ENCODE measurements around the gene S100A1. TPM values are rescaled to one million over a fixed set of nuclear protein-coding genes. Genes with fewer than 3 reads are reported as not detected.
A peak's percentile ranks its signal among the peaks of the same experiment; 100 is the strongest.
"Not testable (repeated sequence)": the region's sequence is repeated elsewhere in the genome, so short reads cannot be mapped to it uniquely, and the experiment has no call there.

S100A1 gene
- total RNA-seq, 1 experiment from 2014 or later, result not detected

GRCh38 chr1:153583976-153584375, 44.3 kb upstream of the S100A1 start:
- Mint-ChIP-seq H3K9me3 (ENCODE audit: unreplicated experiment) (no peaks in the 10 kb centered on the region), H3K4me1 (ENCODE audit: insufficient read depth, unreplicated experiment) (peaks cover 16% of the 10 kb centered on the region), H3K27ac (ENCODE audit: low read depth, unreplicated experiment) (no peak overlapping the region), H3K4me3 (ENCODE audit: unreplicated experiment) (no peak overlapping the region), H3K36me3 (ENCODE audit: insufficient read depth, unreplicated experiment) (peaks cover 4% of the 10 kb centered on the region), H3K27me3 (ENCODE audit: insufficient read depth, unreplicated experiment) (no peaks in the 10 kb centered on the region)
- ChIA-PET POLR2A (interaction anchor here (1.6 to 1.7 kb wide), 2 partner anchors 12 to 65 kb away, joined by 3 to 8 read pairs; no protein-coding TSS in a partner anchor), CTCF (interaction anchor here (1.3 to 1.8 kb wide), 3 partner anchors 12 to 230 kb away, joined by 4 to 8 read pairs (median 6); no protein-coding TSS in a partner anchor)
- TF ChIP-seq, protein P1, sequence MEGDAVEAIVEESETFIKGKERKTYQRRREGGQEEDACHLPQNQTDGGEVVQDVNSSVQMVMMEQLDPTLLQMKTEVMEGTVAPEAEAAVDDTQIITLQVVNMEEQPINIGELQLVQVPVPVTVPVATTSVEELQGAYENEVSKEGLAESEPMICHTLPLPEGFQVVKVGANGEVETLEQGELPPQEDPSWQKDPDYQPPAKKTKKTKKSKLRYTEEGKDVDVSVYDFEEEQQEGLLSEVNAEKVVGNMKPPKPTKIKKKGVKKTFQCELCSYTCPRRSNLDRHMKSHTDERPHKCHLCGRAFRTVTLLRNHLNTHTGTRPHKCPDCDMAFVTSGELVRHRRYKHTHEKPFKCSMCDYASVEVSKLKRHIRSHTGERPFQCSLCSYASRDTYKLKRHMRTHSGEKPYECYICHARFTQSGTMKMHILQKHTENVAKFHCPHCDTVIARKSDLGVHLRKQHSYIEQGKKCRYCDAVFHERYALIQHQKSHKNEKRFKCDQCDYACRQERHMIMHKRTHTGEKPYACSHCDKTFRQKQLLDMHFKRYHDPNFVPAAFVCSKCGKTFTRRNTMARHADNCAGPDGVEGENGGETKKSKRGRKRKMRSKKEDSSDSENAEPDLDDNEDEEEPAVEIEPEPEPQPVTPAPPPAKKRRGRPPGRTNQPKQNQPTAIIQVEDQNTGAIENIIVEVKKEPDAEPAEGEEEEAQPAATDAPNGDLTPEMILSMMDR (IDR thresholded peaks at IDR 0.05; ENCODE audit: unreplicated experiment), result no peak
- DNase-seq (ENCODE audit: unreplicated experiment), result no peak
- intact Hi-C loops (cut with micrococcal nuclease), result no loop called here
- no TSS peak for BruUV-seq (replicated peaks)

DNA sequence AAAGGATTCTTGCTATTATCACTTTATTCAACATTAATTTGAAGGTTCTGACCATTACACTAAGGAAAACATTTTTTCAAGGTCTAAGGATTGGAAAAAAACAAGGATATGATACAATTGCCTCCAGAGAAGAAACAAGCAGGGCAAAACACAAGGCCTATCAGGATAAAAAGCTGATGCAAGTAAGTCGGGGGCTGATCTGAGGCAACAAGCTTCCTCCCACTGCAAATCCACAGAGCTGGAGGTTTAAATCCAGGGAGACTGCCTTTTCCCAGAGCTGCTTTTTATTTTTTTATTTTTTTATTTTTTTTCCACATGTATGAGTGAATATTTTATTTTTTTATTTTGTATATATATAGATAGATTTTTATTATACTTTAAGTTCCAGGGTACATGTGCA, 43.2 kb upstream of the S100A1 start:
- DNase-seq (ENCODE audit: unreplicated experiment), result no peak
- ChIA-PET CTCF (interaction anchor here (0.6 to 2.4 kb wide), 6 partner anchors 8 to 231 kb away, joined by 3 to 19 read pairs (median 4); partner anchors contain the start of gene S100A9), POLR2A (interaction anchor here (1.1 to 3.3 kb wide), 5 partner anchors 11 to 64 kb away, joined by 3 to 20 read pairs (median 6); partner anchors contain the start of genes S100A14 and S100A16)
- no TSS peak for BruUV-seq (replicated peaks)
- intact Hi-C loops (cut with micrococcal nuclease), result no loop called here
- TF ChIP-seq, protein P1 (IDR thresholded peaks at IDR 0.05; ENCODE audit: unreplicated experiment), result no peak
- Mint-ChIP-seq H3K27me3 (ENCODE audit: insufficient read depth, unreplicated experiment) (no peaks in the 10 kb centered on the region), H3K36me3 (ENCODE audit: insufficient read depth, unreplicated experiment) (peaks cover 7% of the 10 kb centered on the region), H3K4me3 (ENCODE audit: unreplicated experiment) (no peak overlapping the region), H3K27ac (ENCODE audit: low read depth, unreplicated experiment) (no peak overlapping the region), H3K9me3 (ENCODE audit: unreplicated experiment) (no peaks in the 10 kb centered on the region), H3K4me1 (ENCODE audit: insufficient read depth, unreplicated experiment) (peaks cover 16% of the 10 kb centered on the region)

- POLR2A ChIA-PET, result interaction anchor here (0.9 to 3.3 kb wide), 5 partner anchors 8 to 26 kb away, joined by 3 to 20 read pairs (median 4); partner anchors contain the start of gene S100A16
- H3K9me3 Mint-ChIP-seq (ENCODE audit: unreplicated experiment), result no peaks in the 10 kb centered on the region
- intact Hi-C loops (cut with micrococcal nuclease), result no loop called here
- H3K27ac Mint-ChIP-seq (ENCODE audit: low read depth, unreplicated experiment), result peak overlapping the region; percentile 11
- BruUV-seq (replicated peaks), result no TSS peak
- no peak overlapping the region for H3K4me3 Mint-ChIP-seq (ENCODE audit: unreplicated experiment)
- H3K36me3 Mint-ChIP-seq (ENCODE audit: insufficient read depth, unreplicated experiment), result peaks cover 7% of the 10 kb centered on the region
- CTCF ChIA-PET, result interaction anchor here (0.7 to 2.4 kb wide), 7 partner anchors 8 to 92 kb away, joined by 3 to 19 read pairs (median 3); no protein-coding TSS in a partner anchor
- H3K4me1 Mint-ChIP-seq (ENCODE audit: insufficient read depth, unreplicated experiment), result peaks cover 16% of the 10 kb centered on the region
- TF ChIP-seq, protein P1 (IDR thresholded peaks at IDR 0.05; ENCODE audit: unreplicated experiment), result no peak
- H3K27me3 Mint-ChIP-seq (ENCODE audit: insufficient read depth, unreplicated experiment), result no peaks in the 10 kb centered on the region
- DNase-seq (ENCODE audit: unreplicated experiment), result no peak
Observed at GRCh38 chr1:153586347-153586746, 41.9 kb upstream of the S100A1 start.

- intact Hi-C loops (cut with micrococcal nuclease), result no loop called here
- Mint-ChIP-seq H3K4me1 (ENCODE audit: insufficient read depth, unreplicated experiment) (peaks cover 16% of the 10 kb centered on the region), H3K4me3 (ENCODE audit: unreplicated experiment) (no peak overlapping the region), H3K9me3 (ENCODE audit: unreplicated experiment) (no peaks in the 10 kb centered on the region), H3K27ac (ENCODE audit: low read depth, unreplicated experiment) (no peak overlapping the region), H3K36me3 (ENCODE audit: insufficient read depth, unreplicated experiment) (peaks cover 7% of the 10 kb centered on the region), H3K27me3 (ENCODE audit: insufficient read depth, unreplicated experiment) (no peaks in the 10 kb centered on the region)
- no TSS peak for BruUV-seq (replicated peaks)
- no peak for DNase-seq (ENCODE audit: unreplicated experiment)
- TF ChIP-seq, protein P1 (IDR thresholded peaks at IDR 0.05; ENCODE audit: unreplicated experiment), result no peak
- ChIA-PET POLR2A (interaction anchor here (0.8 to 3.3 kb wide), 4 partner anchors 9 to 28 kb away, joined by 3 to 20 read pairs (median 4); partner anchors contain the start of genes S100A14 and S100A16), CTCF (interaction anchor here (0.7 to 2.4 kb wide), 6 partner anchors 9 to 235 kb away, joined by 3 to 19 read pairs (median 3); no protein-coding TSS in a partner anchor)
Observed at GRCh38 chr1:153587314-153587713, 40.9 kb upstream of the S100A1 start.

DNA sequence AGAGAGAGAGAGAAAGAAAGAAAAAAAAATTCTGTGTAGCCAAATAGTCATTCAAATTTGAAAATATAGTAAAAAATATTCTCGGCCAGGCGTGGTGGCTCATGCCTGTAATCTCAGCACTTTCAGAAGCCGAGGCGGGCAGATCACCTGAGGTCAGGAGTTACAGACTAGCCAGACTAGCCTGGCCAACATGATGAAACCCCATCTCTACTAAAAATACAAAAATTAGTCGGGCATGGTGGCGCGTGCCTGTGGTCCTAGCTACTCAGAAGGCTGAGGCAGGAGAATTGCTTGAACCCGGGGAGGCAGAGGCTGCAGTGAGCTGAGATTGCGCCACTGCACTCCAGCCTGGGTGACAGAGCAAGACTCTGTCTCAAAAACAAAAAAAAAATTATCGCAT, 40.2 kb upstream of the S100A1 start:
- POLR2A ChIA-PET, result interaction anchor here (0.7 to 3.3 kb wide), 3 partner anchors 14 to 25 kb away, joined by 3 to 20 read pairs (median 3); partner anchors contain the start of gene S100A16
- H3K27me3 Mint-ChIP-seq (ENCODE audit: insufficient read depth, unreplicated experiment), result not testable (repeated sequence)

More for the DNA sequence above, 40.2 kb upstream of the S100A1 start:
- peak overlapping the region; percentile 20 for H3K27ac Mint-ChIP-seq (ENCODE audit: low read depth, unreplicated experiment)
- H3K36me3 Mint-ChIP-seq (ENCODE audit: insufficient read depth, unreplicated experiment); H3K4me3 Mint-ChIP-seq (ENCODE audit: unreplicated experiment); DNase-seq (ENCODE audit: unreplicated experiment); H3K9me3 Mint-ChIP-seq (ENCODE audit: unreplicated experiment); BruUV-seq (replicated peaks); intact Hi-C loops (cut with micrococcal nuclease): not testable (repeated sequence)
- peaks cover 16% of the 10 kb centered on the region for H3K4me1 Mint-ChIP-seq (ENCODE audit: insufficient read depth, unreplicated experiment)
- CTCF ChIA-PET, result interaction anchor here (0.6 to 0.7 kb wide), 2 partner anchors 10 to 12 kb away, joined by 4 read pairs; no protein-coding TSS in a partner anchor
